ENCODE results near the gene PFDN1.

DNA sequence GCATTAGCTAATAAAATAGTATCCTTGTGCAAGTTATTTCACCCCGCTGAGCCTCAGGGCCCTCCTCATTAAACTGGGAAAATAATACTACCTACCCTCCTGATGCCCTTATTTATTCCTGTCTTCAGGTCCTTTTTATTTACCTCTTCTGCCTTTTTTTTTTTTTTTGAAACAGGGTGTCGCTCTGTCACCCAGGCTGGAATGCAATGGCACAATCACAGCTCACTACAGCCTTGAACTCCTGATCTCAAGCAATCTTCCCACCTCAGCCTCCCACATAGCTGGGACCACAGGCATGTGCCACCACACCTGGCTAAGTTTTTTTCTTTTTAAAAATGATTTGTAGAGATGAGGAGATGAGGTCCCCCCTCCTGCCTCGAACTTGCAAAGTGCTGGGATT is 22.6 kb upstream of the PFDN1 start:
- TF ChIP-seq, protein P1, sequence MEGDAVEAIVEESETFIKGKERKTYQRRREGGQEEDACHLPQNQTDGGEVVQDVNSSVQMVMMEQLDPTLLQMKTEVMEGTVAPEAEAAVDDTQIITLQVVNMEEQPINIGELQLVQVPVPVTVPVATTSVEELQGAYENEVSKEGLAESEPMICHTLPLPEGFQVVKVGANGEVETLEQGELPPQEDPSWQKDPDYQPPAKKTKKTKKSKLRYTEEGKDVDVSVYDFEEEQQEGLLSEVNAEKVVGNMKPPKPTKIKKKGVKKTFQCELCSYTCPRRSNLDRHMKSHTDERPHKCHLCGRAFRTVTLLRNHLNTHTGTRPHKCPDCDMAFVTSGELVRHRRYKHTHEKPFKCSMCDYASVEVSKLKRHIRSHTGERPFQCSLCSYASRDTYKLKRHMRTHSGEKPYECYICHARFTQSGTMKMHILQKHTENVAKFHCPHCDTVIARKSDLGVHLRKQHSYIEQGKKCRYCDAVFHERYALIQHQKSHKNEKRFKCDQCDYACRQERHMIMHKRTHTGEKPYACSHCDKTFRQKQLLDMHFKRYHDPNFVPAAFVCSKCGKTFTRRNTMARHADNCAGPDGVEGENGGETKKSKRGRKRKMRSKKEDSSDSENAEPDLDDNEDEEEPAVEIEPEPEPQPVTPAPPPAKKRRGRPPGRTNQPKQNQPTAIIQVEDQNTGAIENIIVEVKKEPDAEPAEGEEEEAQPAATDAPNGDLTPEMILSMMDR (IDR thresholded peaks at IDR 0.05) = no peak
- no peak for TF ChIP-seq POLR2A (IDR thresholded peaks at IDR 0.05)
